PC-9 (cell line): ENCODE results near the gene MACROD2. TPM values are rescaled to one million over a fixed set of nuclear protein-coding genes. Genes with fewer than 3 reads are reported as not detected.

Experiments used
- BruUV-seq: library from RNA; stranded (reverse); fragments of 400-500 nt; replicated peaks from 2 replicates; lab custom pipeline; 2021; lab: Mats Ljungman, UMichigan
- CTCF ChIA-PET: fragments of 300-600 bp; sonication (Branson Sonifier 250); formaldehyde crosslinking; loops from one replicate; lab custom pipeline; 2022; ENCODE audit warnings: antibody characterized with exemption; lab: Charles Lee
- POLR2A ChIA-PET: fragments of 300-600 bp; sonication (Branson Sonifier 250); formaldehyde crosslinking; loops from one replicate; lab custom pipeline; 2022; ENCODE audit warnings: antibody characterized with exemption; ENCODE audit not compliant: unreplicated experiment; lab: Charles Lee
- DNase-seq, 2 experiments: peaks; one replicate each; pipeline versions ENCODE4 v3.0.0 to v3.0.0-alpha.2; 2015 to 2022; ENCODE audit warnings: mixed read lengths in 1 of 2
- H2AFZ ChIP-seq: fragments of 200-600 bp; sonication (generic); 2 replicates; pipeline ENCODE4 v1.8.1; 2017; ENCODE audit warnings: antibody characterized with exemption
- H3F3A ChIP-seq: fragments of 200-600 bp; sonication (generic); 2 replicates; pipeline ENCODE4 v1.8.1; 2017; ENCODE audit warnings: antibody characterized with exemption, mild to moderate bottlenecking, low read depth; ENCODE audit not compliant: insufficient read depth
- H3K27ac ChIP-seq: fragments of 200-600 bp; sonication (generic); 2 replicates; pipeline ENCODE4 v1.6.1; 2016; ENCODE audit warnings: mixed run types
- H3K27me3 ChIP-seq: fragments of 200-600 bp; sonication (generic); 2 replicates; pipeline ENCODE4 v1.6.1; 2016; ENCODE audit warnings: low read depth, mixed run types; ENCODE audit not compliant: insufficient read depth
- H3K36me3 ChIP-seq: fragments of 200-600 bp; sonication (generic); 2 replicates; pipeline ENCODE4 v1.6.1; 2016; ENCODE audit warnings: low read depth, mixed run types
- H3K4me1 ChIP-seq: fragments of 200-600 bp; sonication (generic); replicated peaks from 2 replicates; pipeline ENCODE4 v1.6.1; 2016; ENCODE audit warnings: mixed run types; ENCODE audit not compliant: insufficient read depth
- H3K4me2 ChIP-seq: fragments of 200-600 bp; sonication (generic); 2 replicates; pipeline ENCODE4 v1.6.1; 2017; ENCODE audit warnings: mixed run types
- H3K4me3 ChIP-seq: fragments of 200-600 bp; sonication (generic); 2 replicates; pipeline ENCODE4 v1.6.1; 2016; ENCODE audit warnings: mixed run types
- H3K79me2 ChIP-seq: fragments of 200-600 bp; sonication (generic); 2 replicates; pipeline ENCODE4 v1.6.1; 2017; ENCODE audit warnings: low read depth, mixed run types
- H3K9me2 ChIP-seq: fragments of 200-600 bp; sonication (generic); 2 replicates; pipeline ENCODE4 v1.8.1; 2017; ENCODE audit warnings: mild to moderate bottlenecking; ENCODE audit not compliant: insufficient read depth
- H3K9me3 ChIP-seq: fragments of 200-600 bp; sonication (generic); 2 replicates; pipeline ENCODE4 v1.8.1; 2016; ENCODE audit warnings: low read depth; ENCODE audit not compliant: insufficient read depth
- H4K20me1 ChIP-seq: fragments of 200-600 bp; sonication (generic); 2 replicates; pipeline ENCODE4 v1.8.1; 2017; ENCODE audit not compliant: insufficient read depth
- CTCF ChIP-seq: fragments of 200-600 bp; sonication (generic); conservative IDR thresholded peaks from 2 replicates; pipeline ENCODE4 v1.6.1; 2017; ENCODE audit warnings: mixed run types, antibody characterized with exemption, mild to moderate bottlenecking, moderate library complexity
- EZH2 ChIP-seq: fragments of 200-600 bp; sonication (generic); IDR thresholded peaks from 2 replicates; pipeline ENCODE4 v1.8.0; 2017; ENCODE audit warnings: antibody characterized with exemption, low read depth
- intact Hi-C: fragments of 100-400 bp; cut with micrococcal nuclease; formaldehyde crosslinking; loops from one replicate; pipeline ENCODE4 v1.10.0; 2022; ENCODE audit not compliant: unreplicated experiment
- total RNA-seq: library from RNA; stranded (reverse); gene quantifications from 2 replicates; pipeline ENCODE4 v1.2.3, GENCODE V29; 2021

MACROD2 gene
- total RNA-seq, 1 experiment from 2014 or later: 11.4 TPM

DNA sequence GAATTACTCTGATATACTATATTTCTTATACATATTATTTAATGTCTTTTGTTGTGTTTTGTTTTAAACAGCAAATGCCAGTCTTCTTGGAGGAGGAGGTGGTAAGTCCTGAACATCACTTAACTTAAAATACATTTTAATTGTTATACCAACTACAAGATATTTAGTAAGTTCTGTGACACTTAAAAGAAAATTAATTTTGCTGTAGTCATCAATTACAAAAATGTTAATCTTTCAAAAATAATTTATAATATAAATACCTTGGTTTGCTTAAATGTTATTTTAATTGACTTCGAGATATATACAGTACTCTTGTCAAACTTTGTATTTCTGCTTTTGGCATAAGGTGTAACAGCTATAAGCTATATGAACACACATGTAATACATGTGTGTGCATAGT lies 498.1 kb downstream of the MACROD2 start:
- H4K20me1 ChIP-seq: no peaks in the 10 kb centered on the region
- no peaks in the 10 kb centered on the region for H3K4me1 ChIP-seq
- no peaks in the 10 kb centered on the region for H3K36me3 ChIP-seq
- ChIA-PET POLR2A (no interaction called here), CTCF (no interaction called here)
- no peak overlapping the region for H2AFZ ChIP-seq
- H3K9me2 ChIP-seq: no peaks in the 10 kb centered on the region
- H3K27ac ChIP-seq: no peak overlapping the region
- H3K79me2 ChIP-seq: no peaks in the 10 kb centered on the region
- H3K4me3 ChIP-seq: no peak overlapping the region
- no TSS peak for BruUV-seq
- H3K9me3 ChIP-seq: no peaks in the 10 kb centered on the region
- no peak overlapping the region for H3K4me2 ChIP-seq
- TF ChIP-seq CTCF: no peak
- TF ChIP-seq EZH2: no peak
- H3F3A ChIP-seq: no peaks in the 10 kb centered on the region
- intact Hi-C loops: no loop called here
- H3K27me3 ChIP-seq: no peaks in the 10 kb centered on the region
- DNase-seq: no peak

- Histone ChIP-seq H3K9me3 (no peaks in the 10 kb centered on the region), H4K20me1 (no peaks in the 10 kb centered on the region), H3K4me1 (no peaks in the 10 kb centered on the region), H3K27me3 (no peaks in the 10 kb centered on the region), H2AFZ (no peak overlapping the region), H3K9me2 (no peaks in the 10 kb centered on the region), H3K4me3 (no peak overlapping the region), H3K36me3 (no peaks in the 10 kb centered on the region), H3K79me2 (no peaks in the 10 kb centered on the region), H3K4me2 (no peak overlapping the region), H3F3A (no peaks in the 10 kb centered on the region), H3K27ac (no peak overlapping the region)
- DNase-seq: no peak
- intact Hi-C loops: no loop called here
- CTCF ChIA-PET: no interaction called here
- TF ChIP-seq CTCF (no peak), EZH2 (no peak)
- no TSS peak for BruUV-seq
- POLR2A ChIA-PET: no interaction called here
These were observed 499.0 kb downstream of the MACROD2 start for GRCh38 chr20:14494355-14494754.

GRCh38 chr20:14495066-14495465 lies 499.8 kb downstream of the MACROD2 start:
- no peaks in the 10 kb centered on the region for H3K27me3 ChIP-seq
- no peaks in the 10 kb centered on the region for H3K4me1 ChIP-seq
- no peak overlapping the region for H3K27ac ChIP-seq
- no peaks in the 10 kb centered on the region for H3K79me2 ChIP-seq
- POLR2A ChIA-PET: no interaction called here
- TF ChIP-seq EZH2: no peak
- no peak for TF ChIP-seq CTCF
- no peak overlapping the region for H3K4me2 ChIP-seq
- H2AFZ ChIP-seq: no peak overlapping the region
- H3F3A ChIP-seq: no peaks in the 10 kb centered on the region
- BruUV-seq: no TSS peak
- H4K20me1 ChIP-seq: no peaks in the 10 kb centered on the region
- no peaks in the 10 kb centered on the region for H3K36me3 ChIP-seq
- no peaks in the 10 kb centered on the region for H3K9me2 ChIP-seq
- CTCF ChIA-PET: no interaction called here
- no peak overlapping the region for H3K4me3 ChIP-seq
- no peak for DNase-seq
- intact Hi-C loops: no loop called here
- H3K9me3 ChIP-seq: no peaks in the 10 kb centered on the region
